Mucosa of stomach (tissue), 1 donor: ENCODE results near the gene SYNC.
"Not testable (repeated sequence)": the region's sequence is repeated elsewhere in the genome, so short reads cannot be mapped to it uniquely, and the experiment has no call there.

Experiments used
- H3K27me3 ChIP-seq: one replicate; pipeline ENCODE4 v1.7.0; 2013; ENCODE audit warnings: mild to moderate bottlenecking, low read length; ENCODE audit not compliant: control insufficient read depth, insufficient read depth
- H3K36me3 ChIP-seq: one replicate; pipeline ENCODE4 v1.7.0; 2013; ENCODE audit warnings: low read length; ENCODE audit not compliant: control insufficient read depth, insufficient read depth
- H3K4me1 ChIP-seq: one replicate; pipeline ENCODE4 v1.7.0; 2013; ENCODE audit warnings: mild to moderate bottlenecking, low read length; ENCODE audit not compliant: control insufficient read depth, insufficient read depth
- H3K4me3 ChIP-seq: one replicate; pipeline ENCODE4 v1.7.0; 2013; ENCODE audit warnings: low read length
- H3K9ac ChIP-seq: one replicate; pipeline ENCODE4 v1.7.0; 2013; ENCODE audit warnings: mild to moderate bottlenecking, low read length, moderate library complexity
- H3K9me3 ChIP-seq: one replicate; pipeline ENCODE4 v1.7.0; 2013; ENCODE audit warnings: mild to moderate bottlenecking, low read length, moderate library complexity; ENCODE audit not compliant: control insufficient read depth
- donor health status: Pancreatic carcinoma.

The SYNC gene

GRCh38 chr1:32718036-32718435 is 15.5 kb upstream of the SYNC start:
- H3K27me3 ChIP-seq, result no peaks in the 10 kb centered on the region

GRCh38 chr1:32717503-32717902 is 14.9 kb upstream of the SYNC start:
- H3K9ac ChIP-seq, result peak overlapping the region; percentile 59
- H3K36me3 ChIP-seq, result no peaks in the 10 kb centered on the region
- H3K9me3 ChIP-seq, result no peaks in the 10 kb centered on the region
- no peaks in the 10 kb centered on the region for H3K27me3 ChIP-seq
- peaks cover 40% of the 10 kb centered on the region for H3K4me1 ChIP-seq
- no peak overlapping the region for H3K4me3 ChIP-seq

More at GRCh38 chr1:32718036-32718435, 15.5 kb upstream of the SYNC start:
- H3K9me3 ChIP-seq, result no peaks in the 10 kb centered on the region
- H3K4me3 ChIP-seq, result no peak overlapping the region
- no peaks in the 10 kb centered on the region for H3K36me3 ChIP-seq
- peaks cover 34% of the 10 kb centered on the region for H3K4me1 ChIP-seq
- H3K9ac ChIP-seq, result no peak overlapping the region

GRCh38 chr1:32716312-32717148 is 14.0 kb upstream of the SYNC start:
- H3K4me1 ChIP-seq, result peaks cover 46% of the 10 kb centered on the region
- no peaks in the 10 kb centered on the region for H3K9me3 ChIP-seq
- H3K36me3 ChIP-seq, result no peaks in the 10 kb centered on the region
- peak overlapping the region; percentile 25 for H3K4me3 ChIP-seq
- peak overlapping the region; percentile 59 for H3K9ac ChIP-seq
- no peaks in the 10 kb centered on the region for H3K27me3 ChIP-seq

GRCh38 chr1:32715901-32716311 is 13.3 kb upstream of the SYNC start:
- Histone ChIP-seq H3K27me3 (no peaks in the 10 kb centered on the region), H3K4me1 (peaks cover 46% of the 10 kb centered on the region), H3K4me3 (no peak overlapping the region), H3K36me3 (no peaks in the 10 kb centered on the region), H3K9ac (peak overlapping the region; percentile 57), H3K9me3 (no peaks in the 10 kb centered on the region)

GRCh38 chr1:32714277-32714676 is 11.7 kb upstream of the SYNC start:
- Histone ChIP-seq H3K4me3 (no peak overlapping the region), H3K9me3 (no peaks in the 10 kb centered on the region), H3K9ac (no peak overlapping the region), H3K27me3 (no peaks in the 10 kb centered on the region), H3K4me1 (peaks cover 46% of the 10 kb centered on the region), H3K36me3 (no peaks in the 10 kb centered on the region)

- H3K9me3 ChIP-seq, result no peaks in the 10 kb centered on the region
- peaks cover 46% of the 10 kb centered on the region for H3K4me1 ChIP-seq
- H3K27me3 ChIP-seq, result no peaks in the 10 kb centered on the region
- no peak overlapping the region for H3K9ac ChIP-seq
- no peaks in the 10 kb centered on the region for H3K36me3 ChIP-seq
- no peak overlapping the region for H3K4me3 ChIP-seq
Observed at GRCh38 chr1:32713081-32713480, 10.5 kb upstream of the SYNC start.

- not testable (repeated sequence) for H3K9me3 ChIP-seq
Observed at GRCh38 chr1:32711221-32711620, 8.7 kb upstream of the SYNC start.

GRCh38 chr1:32709476-32709875 is 6.9 kb upstream of the SYNC start:
- H3K4me3 ChIP-seq, result no peak overlapping the region

More at GRCh38 chr1:32711221-32711620, 8.7 kb upstream of the SYNC start:
- H3K4me3 ChIP-seq, H3K27me3 ChIP-seq, H3K9ac ChIP-seq, H3K36me3 ChIP-seq: not testable (repeated sequence)
- peaks cover 40% of the 10 kb centered on the region for H3K4me1 ChIP-seq

GRCh38 chr1:32709075-32709474 is 6.5 kb upstream of the SYNC start:
- Histone ChIP-seq H3K9ac (no peak overlapping the region), H3K36me3 (no peaks in the 10 kb centered on the region), H3K27me3 (no peaks in the 10 kb centered on the region), H3K4me1 (peaks cover 26% of the 10 kb centered on the region), H3K4me3 (no peak overlapping the region), H3K9me3 (no peaks in the 10 kb centered on the region)

More at GRCh38 chr1:32709476-32709875, 6.9 kb upstream of the SYNC start:
- Histone ChIP-seq H3K36me3 (no peaks in the 10 kb centered on the region), H3K9ac (no peak overlapping the region), H3K9me3 (no peaks in the 10 kb centered on the region), H3K27me3 (no peaks in the 10 kb centered on the region), H3K4me1 (peaks cover 30% of the 10 kb centered on the region)

- peaks cover 25% of the 10 kb centered on the region for H3K4me1 ChIP-seq
- H3K9me3 ChIP-seq, result no peaks in the 10 kb centered on the region
- H3K27me3 ChIP-seq, result peaks cover 6% of the 10 kb centered on the region
- H3K4me3 ChIP-seq, result no peak overlapping the region
- no peaks in the 10 kb centered on the region for H3K36me3 ChIP-seq
- no peak overlapping the region for H3K9ac ChIP-seq
Observed at GRCh38 chr1:32706491-32706890, 3.9 kb upstream of the SYNC start.

GRCh38 chr1:32705516-32705915 is 2.9 kb upstream of the SYNC start:
- Histone ChIP-seq H3K36me3 (no peaks in the 10 kb centered on the region), H3K4me3 (no peak overlapping the region), H3K9ac (no peak overlapping the region), H3K9me3 (no peaks in the 10 kb centered on the region), H3K27me3 (peaks cover 6% of the 10 kb centered on the region), H3K4me1 (peaks cover 28% of the 10 kb centered on the region)

GRCh38 chr1:32703479-32704291 is 1.1 kb upstream of the SYNC start:
- Histone ChIP-seq H3K9ac (peak overlapping the region; percentile 61), H3K9me3 (no peaks in the 10 kb centered on the region), H3K36me3 (no peaks in the 10 kb centered on the region), H3K27me3 (peaks cover 6% of the 10 kb centered on the region), H3K4me3 (no peak overlapping the region), H3K4me1 (peaks cover 28% of the 10 kb centered on the region)
